ENCODE data around the gene KCNQ5.

KCNQ5 gene

GRCh38 chr6:72639920-72640614 is 18.2 kb downstream of the KCNQ5 start:
- no peak for DNase-seq (ENCODE audit: low read depth in 3 of 3, low spot score in 1 of 3)

GRCh38 chr6:72640615-72640930 is 18.7 kb downstream of the KCNQ5 start:
- DNase-seq (ENCODE audit: low read depth in 3 of 3, low spot score in 1 of 3), result no peak

GRCh38 chr6:72642435-72642834 is 20.6 kb downstream of the KCNQ5 start:
- DNase-seq (ENCODE audit: low read depth in 3 of 3, low spot score in 1 of 3), result no peak

DNA sequence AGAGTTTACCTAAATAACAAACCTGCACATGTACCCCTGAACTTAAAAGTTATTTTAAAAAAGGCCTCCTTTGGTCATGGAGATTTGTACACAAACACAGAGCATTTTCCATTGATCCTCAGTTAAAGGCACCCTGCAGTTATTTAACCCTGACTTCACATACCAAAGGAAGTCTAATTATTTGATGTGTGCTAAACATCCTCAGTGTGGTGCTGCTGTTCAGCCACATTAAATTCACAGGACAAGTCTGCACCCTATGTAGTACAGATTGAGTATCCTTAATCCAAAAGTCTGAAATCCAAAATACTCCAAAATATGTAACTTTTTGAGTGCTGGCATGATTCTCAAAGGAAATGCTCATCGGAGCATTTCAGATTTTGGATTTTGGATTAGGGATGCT is 21.4 kb downstream of the KCNQ5 start:
- no peak for DNase-seq (ENCODE audit: low read depth in 3 of 3, low spot score in 1 of 3)

DNA sequence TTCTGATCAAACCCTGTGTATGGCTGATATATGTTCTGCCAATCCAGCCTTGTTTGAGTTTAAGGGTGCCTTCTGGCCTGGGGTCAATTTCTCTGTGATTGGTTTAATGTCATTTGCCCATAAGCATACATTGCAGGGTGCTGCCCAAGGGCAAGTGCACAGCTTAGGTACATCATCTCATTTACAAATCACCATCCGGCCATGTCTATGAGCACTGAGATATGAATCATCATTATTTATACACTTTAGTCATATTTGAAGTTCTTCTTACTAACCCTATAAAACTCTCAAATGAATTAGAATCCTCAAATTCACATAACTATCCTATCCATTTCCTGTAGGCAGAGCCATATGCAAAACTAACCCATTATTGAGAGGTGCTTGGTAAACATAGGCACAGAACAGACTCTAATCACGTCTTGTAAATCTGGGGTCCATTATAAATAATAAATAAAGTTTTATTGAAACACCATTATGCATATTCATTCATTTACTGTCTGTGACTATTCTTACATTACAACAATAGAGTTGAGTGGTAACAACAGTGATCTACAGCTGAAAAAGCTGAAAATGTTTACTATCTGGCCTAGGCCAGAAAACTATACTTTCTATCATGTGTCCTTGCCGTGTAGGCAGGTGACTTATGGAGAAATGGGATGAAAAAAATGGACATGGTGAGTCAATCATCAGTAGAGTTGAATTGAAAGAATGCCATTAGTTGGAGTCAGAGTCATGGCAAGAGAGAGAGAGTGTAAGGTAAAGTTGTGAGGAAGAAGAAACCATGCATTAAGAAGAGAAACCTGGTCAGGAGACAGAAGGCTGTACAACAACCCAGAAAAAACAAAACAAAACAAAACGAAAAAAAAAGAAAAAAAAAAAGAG is 25.0 kb downstream of the KCNQ5 start:
- DNase-seq (ENCODE audit: low read depth in 3 of 3, low spot score in 1 of 3), result no peak

- no peak for DNase-seq (ENCODE audit: low read depth in 3 of 3, low spot score in 1 of 3)
These were observed 25.6 kb downstream of the KCNQ5 start for GRCh38 chr6:72647489-72647888.

- DNase-seq (ENCODE audit: low read depth in 3 of 3, low spot score in 1 of 3), result no peak
These were observed 27.4 kb downstream of the KCNQ5 start for GRCh38 chr6:72649032-72649984.

DNA sequence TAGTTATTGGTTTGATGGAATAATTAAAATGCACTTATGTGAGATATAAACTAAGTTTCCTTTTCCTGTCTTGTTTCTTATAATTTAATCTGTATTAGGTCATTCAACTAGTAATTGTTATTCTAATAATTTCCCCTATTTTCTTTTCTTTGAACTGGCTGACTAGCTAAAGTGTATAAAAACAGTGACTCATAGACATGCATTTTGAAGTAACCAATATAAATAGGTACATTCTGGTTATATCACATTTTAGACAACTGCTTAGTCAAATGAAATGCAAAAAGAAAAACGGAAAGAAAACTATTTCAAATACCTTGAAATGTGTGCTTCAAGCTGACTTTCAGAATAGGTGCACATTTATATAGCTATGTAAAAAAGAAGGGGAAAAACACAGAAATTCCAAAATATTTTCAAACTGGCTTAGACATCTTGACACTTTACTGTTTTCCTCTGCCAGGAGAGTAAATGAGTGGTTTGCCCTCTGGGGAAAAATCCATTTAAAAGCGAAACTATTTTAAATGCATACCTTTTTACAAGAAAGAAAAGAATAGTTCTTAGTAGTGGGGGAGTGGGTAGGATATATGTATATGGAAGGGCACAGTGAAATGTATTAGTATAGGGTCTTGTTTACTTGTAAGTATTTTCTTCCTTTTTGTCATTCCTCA is 28.3 kb downstream of the KCNQ5 start:
- no peak for DNase-seq (ENCODE audit: low read depth in 3 of 3, low spot score in 1 of 3)

DNA sequence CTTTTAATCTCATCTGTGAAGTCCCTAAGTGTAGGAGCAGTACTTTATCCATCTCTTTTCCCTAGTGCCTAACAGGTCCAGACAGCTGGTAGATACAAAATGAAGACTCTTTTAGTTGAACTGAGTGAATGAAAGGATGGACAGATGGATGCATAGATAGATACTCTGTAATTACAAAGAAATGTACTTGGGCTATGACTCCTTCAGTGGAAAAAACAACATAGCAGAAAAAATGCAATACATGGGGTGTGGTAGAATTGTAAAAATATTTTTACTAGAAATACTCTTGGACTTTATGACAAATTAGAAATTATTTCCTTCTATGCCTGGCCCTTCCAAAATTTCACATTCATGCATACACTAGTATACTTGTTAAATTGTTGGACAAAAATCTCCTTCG is 29.3 kb downstream of the KCNQ5 start:
- no peak for DNase-seq (ENCODE audit: low read depth in 3 of 3, low spot score in 1 of 3)

- no peak for DNase-seq (ENCODE audit: low read depth in 3 of 3, low spot score in 1 of 3)
These were observed 30.4 kb downstream of the KCNQ5 start for GRCh38 chr6:72651967-72652956.

GRCh38 chr6:72653026-72653425 is 31.2 kb downstream of the KCNQ5 start:
- no peak for DNase-seq (ENCODE audit: low read depth in 3 of 3, low spot score in 1 of 3)

- DNase-seq (ENCODE audit: low read depth in 3 of 3, low spot score in 1 of 3), result no peak
These were observed 32.3 kb downstream of the KCNQ5 start for GRCh38 chr6:72654071-72654621.

- no peak for DNase-seq (ENCODE audit: low read depth in 3 of 3, low spot score in 1 of 3)
These were observed 35.7 kb downstream of the KCNQ5 start for GRCh38 chr6:72657407-72658197.

GRCh38 chr6:72659754-72660153 is 37.9 kb downstream of the KCNQ5 start:
- DNase-seq (ENCODE audit: low read depth in 3 of 3, low spot score in 1 of 3), result no peak

DNA sequence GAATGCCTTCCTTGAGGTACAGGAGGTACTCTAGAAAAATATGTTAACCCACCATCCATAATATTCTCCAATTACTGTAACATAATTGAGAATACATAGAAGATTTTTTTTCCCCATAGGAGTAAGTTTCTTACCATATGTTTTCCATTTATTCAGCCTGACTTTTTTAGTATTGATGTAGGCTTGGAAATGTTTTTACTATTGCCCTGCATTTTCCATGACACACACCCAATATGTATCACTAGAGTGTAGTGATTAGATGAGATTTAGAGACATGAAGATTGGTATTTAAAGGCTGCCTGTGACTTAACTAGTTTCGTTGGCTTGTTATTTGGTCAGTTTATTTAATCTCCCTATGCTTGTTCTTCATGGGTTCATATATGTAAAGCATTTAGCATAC is 39.5 kb downstream of the KCNQ5 start:
- no peak for DNase-seq (ENCODE audit: low read depth in 3 of 3, low spot score in 1 of 3)

- DNase-seq (ENCODE audit: low read depth in 3 of 3, low spot score in 1 of 3), result no peak
These were observed 43.7 kb downstream of the KCNQ5 start for GRCh38 chr6:72665599-72665998.

DNA sequence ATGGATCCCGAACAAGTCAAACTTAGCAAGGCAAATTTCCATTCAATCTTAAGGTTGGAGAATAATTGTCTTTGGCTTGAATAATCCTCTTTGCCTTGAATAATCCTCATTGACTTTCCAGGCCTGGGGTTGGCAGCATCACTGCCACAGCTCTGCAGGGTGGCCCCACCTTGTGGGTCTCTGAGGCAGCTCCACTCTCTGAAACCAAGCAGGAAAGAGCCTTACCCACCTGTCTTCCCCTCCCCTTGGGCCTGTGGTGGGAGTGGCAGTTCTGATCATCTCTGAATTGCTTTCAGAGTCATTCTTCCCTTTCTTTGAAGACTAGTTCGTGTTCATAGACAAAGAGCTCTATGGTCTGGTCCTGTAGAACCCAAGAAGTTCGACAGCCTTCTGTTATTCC is 47.5 kb downstream of the KCNQ5 start:
- DNase-seq (ENCODE audit: low read depth in 3 of 3, low spot score in 1 of 3), result no peak

- no peak for DNase-seq (ENCODE audit: low read depth in 3 of 3, low spot score in 1 of 3)
These were observed 51.0 kb downstream of the KCNQ5 start for GRCh38 chr6:72672906-72673305.

- DNase-seq (ENCODE audit: low read depth in 3 of 3, low spot score in 1 of 3), result no peak
These were observed 53.0 kb downstream of the KCNQ5 start for GRCh38 chr6:72674842-72675241.
